ENCODE data around the gene SHANK3.
A peak's percentile ranks its signal among the peaks of the same experiment; 100 is the strongest.
"Not testable (repeated sequence)": the region's sequence is repeated elsewhere in the genome, so short reads cannot be mapped to it uniquely, and the experiment has no call there.

SHANK3 gene

GRCh38 chr22:50640857-50641647 is 31.6 kb upstream of the SHANK3 start:
- TF ChIP-seq, protein P1, sequence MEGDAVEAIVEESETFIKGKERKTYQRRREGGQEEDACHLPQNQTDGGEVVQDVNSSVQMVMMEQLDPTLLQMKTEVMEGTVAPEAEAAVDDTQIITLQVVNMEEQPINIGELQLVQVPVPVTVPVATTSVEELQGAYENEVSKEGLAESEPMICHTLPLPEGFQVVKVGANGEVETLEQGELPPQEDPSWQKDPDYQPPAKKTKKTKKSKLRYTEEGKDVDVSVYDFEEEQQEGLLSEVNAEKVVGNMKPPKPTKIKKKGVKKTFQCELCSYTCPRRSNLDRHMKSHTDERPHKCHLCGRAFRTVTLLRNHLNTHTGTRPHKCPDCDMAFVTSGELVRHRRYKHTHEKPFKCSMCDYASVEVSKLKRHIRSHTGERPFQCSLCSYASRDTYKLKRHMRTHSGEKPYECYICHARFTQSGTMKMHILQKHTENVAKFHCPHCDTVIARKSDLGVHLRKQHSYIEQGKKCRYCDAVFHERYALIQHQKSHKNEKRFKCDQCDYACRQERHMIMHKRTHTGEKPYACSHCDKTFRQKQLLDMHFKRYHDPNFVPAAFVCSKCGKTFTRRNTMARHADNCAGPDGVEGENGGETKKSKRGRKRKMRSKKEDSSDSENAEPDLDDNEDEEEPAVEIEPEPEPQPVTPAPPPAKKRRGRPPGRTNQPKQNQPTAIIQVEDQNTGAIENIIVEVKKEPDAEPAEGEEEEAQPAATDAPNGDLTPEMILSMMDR (conservative IDR thresholded peaks at IDR 0.05; ENCODE audit: low read length): no peak
- no peak overlapping the region for H3K4me3 ChIP-seq (ENCODE audit: low read length)
- DNase-seq (ENCODE audit: low read depth): no peak

GRCh38 chr22:50641696-50642607 is 30.7 kb upstream of the SHANK3 start:
- DNase-seq (ENCODE audit: low read depth): peak; percentile 32
- TF ChIP-seq, protein P1 (conservative IDR thresholded peaks at IDR 0.05; ENCODE audit: low read length): peak; percentile 45
- H3K4me3 ChIP-seq (ENCODE audit: low read length): no peak overlapping the region

DNA sequence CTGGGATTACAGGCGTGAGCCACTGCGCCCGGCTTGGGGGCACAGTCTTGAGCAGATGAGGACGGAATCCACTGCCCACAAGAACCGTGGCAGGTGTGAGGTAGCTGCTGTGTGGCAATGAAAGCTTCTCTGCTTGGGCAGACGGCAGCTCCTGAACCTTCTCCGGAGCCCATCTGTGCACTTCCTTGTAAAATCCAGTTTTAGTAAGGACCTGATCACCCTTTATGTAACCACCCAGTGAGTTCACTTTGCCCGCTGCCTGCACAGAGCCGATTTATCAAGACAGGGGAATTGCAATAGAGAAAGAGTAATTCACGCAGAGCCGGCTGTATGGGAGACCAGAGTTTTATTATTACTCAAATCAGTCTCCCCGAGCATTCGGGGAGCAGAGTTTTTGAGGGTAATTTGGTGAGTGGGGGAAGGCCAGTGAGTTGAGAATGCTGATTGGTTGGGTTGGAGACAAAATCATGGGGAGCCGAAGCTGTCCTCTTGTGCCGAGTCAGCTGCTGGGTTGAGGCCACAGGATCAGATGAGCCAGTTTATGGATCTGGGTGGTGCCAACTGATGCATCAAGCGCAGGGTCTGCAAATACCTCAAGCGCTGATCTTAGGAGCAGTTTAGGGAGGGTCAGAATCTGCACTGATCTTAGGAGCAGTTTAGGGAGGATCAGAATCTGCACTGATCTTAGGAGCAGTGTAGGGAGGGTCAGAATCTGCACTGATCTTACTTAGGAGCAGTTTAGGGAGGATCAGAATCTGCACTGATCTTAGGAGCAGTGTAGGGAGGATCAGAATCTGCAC is 29.4 kb upstream of the SHANK3 start:
- not testable (repeated sequence) for DNase-seq (ENCODE audit: low read depth)

DNA sequence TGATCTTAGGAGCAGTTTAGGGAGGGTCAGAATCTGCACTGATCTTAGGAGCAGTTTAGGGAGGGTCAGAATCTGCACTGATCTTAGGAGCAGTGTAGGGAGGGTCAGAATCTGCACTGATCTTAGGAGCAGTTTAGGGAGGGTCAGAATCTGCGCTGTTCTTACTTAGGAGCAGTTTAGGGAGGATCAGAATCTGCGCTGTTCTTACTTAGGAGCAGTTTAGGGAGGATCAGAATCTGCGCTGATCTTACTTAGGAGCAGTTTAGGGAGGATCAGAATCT is 28.9 kb upstream of the SHANK3 start:
- not testable (repeated sequence) for H3K4me3 ChIP-seq (ENCODE audit: low read length); DNase-seq (ENCODE audit: low read depth)

More for the DNA sequence above, 29.4 kb upstream of the SHANK3 start:
- H3K4me3 ChIP-seq (ENCODE audit: low read length): not testable (repeated sequence)

GRCh38 chr22:50653256-50653655 is 19.4 kb upstream of the SHANK3 start:
- no peak for DNase-seq (ENCODE audit: low read depth)
- TF ChIP-seq, protein P1 (conservative IDR thresholded peaks at IDR 0.05; ENCODE audit: low read length): no peak
- H3K4me3 ChIP-seq (ENCODE audit: low read length): no peak overlapping the region

- not testable (repeated sequence) for DNase-seq (ENCODE audit: low read depth)
These were observed 18.0 kb upstream of the SHANK3 start for GRCh38 chr22:50654664-50655063.

DNA sequence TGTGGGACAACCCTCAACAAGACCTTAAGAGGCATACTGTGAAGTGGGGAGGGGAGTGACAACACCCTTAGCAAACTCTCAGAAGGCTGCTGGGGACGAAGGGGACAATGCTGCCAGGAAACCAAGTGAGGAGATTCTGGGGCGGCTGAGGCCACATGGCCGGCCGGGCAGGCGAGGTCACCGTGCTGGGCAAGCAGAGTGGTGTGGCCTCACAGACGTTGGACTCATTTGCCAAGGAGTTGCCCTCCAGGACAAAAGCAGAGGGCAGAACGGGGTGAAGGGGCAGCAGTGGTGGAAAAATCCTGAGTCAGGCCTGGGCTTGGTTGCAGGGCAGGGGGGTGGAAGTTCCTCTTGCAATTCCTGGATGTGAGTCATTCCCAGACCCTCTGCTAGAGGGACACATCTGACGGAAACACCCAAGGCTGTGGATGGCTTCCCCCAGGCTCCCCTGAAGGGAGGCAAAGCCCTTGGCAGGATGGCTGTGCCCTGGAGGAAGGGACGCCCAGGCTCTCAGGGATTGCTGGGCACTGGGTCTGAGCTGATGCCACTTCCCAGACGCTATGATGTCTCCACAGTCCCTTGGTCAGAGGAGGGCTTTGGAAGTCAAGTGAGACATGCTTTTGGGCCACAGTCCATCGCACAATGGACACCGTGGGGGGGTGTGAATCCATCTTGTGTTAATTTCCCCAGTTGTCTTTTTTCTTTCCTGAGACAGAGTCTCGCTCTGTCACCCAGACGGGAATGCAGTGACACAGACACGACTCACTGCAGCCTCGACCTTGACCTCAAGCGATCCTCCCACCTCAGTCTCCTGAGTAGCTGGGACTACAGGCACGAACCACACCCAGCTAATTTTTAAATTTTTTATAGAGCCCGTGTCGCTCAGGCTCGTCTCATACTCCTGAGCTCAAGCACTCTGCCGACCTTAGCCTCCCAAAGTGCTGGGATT is 16.2 kb upstream of the SHANK3 start:
- peak; percentile 55 for DNase-seq (ENCODE audit: low read depth)
- TF ChIP-seq, protein P1 (conservative IDR thresholded peaks at IDR 0.05; ENCODE audit: low read length): no peak
- no peak overlapping the region for H3K4me3 ChIP-seq (ENCODE audit: low read length)

More at GRCh38 chr22:50654664-50655063, 18.0 kb upstream of the SHANK3 start:
- not testable (repeated sequence) for H3K4me3 ChIP-seq (ENCODE audit: low read length)
